HuH-7 (cell line): ENCODE data around the gene CCDC154.

ENCODE experiments used
- DNase-seq: peaks from one replicate; pipeline ENCODE4 v3.0.0; 2011; ENCODE audit warnings: low spot score

The CCDC154 gene

GRCh38 chr16:1416521-1416941, 27.8 kb downstream of the CCDC154 start:
- DNase-seq: no peak

GRCh38 chr16:1414532-1415260, 29.7 kb downstream of the CCDC154 start, which contains the start of gene UNKL:
Gene UNKL (minus strand): TSS chr16:1414704. CDS start chr16:1414691, 13 bp downstream.
- peak; percentile 64 for DNase-seq

GRCh38 chr16:1413684-1414531, 30.4 kb downstream of the CCDC154 start:
- peak; percentile 63 for DNase-seq

- DNase-seq: no peak
These were observed 31.5 kb downstream of the CCDC154 start for GRCh38 chr16:1412847-1413246.

GRCh38 chr16:1408171-1408837, 36.1 kb downstream of the CCDC154 start:
- peak; percentile 67 for DNase-seq

GRCh38 chr16:1407753-1408152, 36.6 kb downstream of the CCDC154 start:
- no peak for DNase-seq

- DNase-seq: no peak
These were observed 40.6 kb downstream of the CCDC154 start for GRCh38 chr16:1403733-1404132.

- no peak for DNase-seq
These were observed 41.3 kb downstream of the CCDC154 start for GRCh38 chr16:1403036-1403435.

- DNase-seq: no peak
These were observed 42.6 kb downstream of the CCDC154 start for GRCh38 chr16:1401758-1402154.

GRCh38 chr16:1401061-1401757, 43.1 kb downstream of the CCDC154 start:
- DNase-seq: no peak

GRCh38 chr16:1398826-1399581, 45.4 kb downstream of the CCDC154 start:
- DNase-seq: no peak

GRCh38 chr16:1398351-1398750, 46.0 kb downstream of the CCDC154 start:
- DNase-seq: no peak

- no peak for DNase-seq
These were observed 46.6 kb downstream of the CCDC154 start for GRCh38 chr16:1397779-1398178.

GRCh38 chr16:1395444-1396031, 48.8 kb downstream of the CCDC154 start:
- DNase-seq: no peak

- DNase-seq: no peak
These were observed 49.9 kb downstream of the CCDC154 start for GRCh38 chr16:1394367-1394951.

- DNase-seq: no peak
These were observed 50.7 kb downstream of the CCDC154 start for GRCh38 chr16:1393613-1394176.

- no peak for DNase-seq
These were observed 51.5 kb downstream of the CCDC154 start for GRCh38 chr16:1392826-1393225.

- no peak for DNase-seq
These were observed 54.0 kb downstream of the CCDC154 start for GRCh38 chr16:1390239-1390779.

- no peak for DNase-seq
These were observed 54.6 kb downstream of the CCDC154 start for GRCh38 chr16:1389762-1390161.

- DNase-seq: no peak
These were observed 57.0 kb downstream of the CCDC154 start for GRCh38 chr16:1387331-1387730.
